HG03378 (cell line): ENCODE data around the gene RAB28.

ENCODE experiments used
- ATAC-seq: cut with Tn5 transposase; IDR thresholded peaks from one replicate; pipeline ENCODE4 v1.9.1; 2021; ENCODE audit warnings: mild to moderate bottlenecking, moderate library complexity; ENCODE audit not compliant: unreplicated experiment

Gene RAB28

GRCh38 chr4:13384055-13384454, 100.1 kb downstream of the RAB28 start:
- no peak for ATAC-seq

- peak; percentile 82 for ATAC-seq
Measured at GRCh38 chr4:13378973-13379759, 105.0 kb downstream of the RAB28 start.

GRCh38 chr4:13371048-13371447, 113.1 kb downstream of the RAB28 start:
- no peak for ATAC-seq

- ATAC-seq = no peak
Measured at GRCh38 chr4:13368217-13368616, 115.9 kb downstream of the RAB28 start.

GRCh38 chr4:13367691-13368090, 116.4 kb downstream of the RAB28 start:
- ATAC-seq = no peak

- ATAC-seq = no peak
Measured at GRCh38 chr4:13367244-13367643, 116.9 kb downstream of the RAB28 start.

- ATAC-seq = no peak
Measured at GRCh38 chr4:13365195-13365594, 118.9 kb downstream of the RAB28 start.

GRCh38 chr4:13364653-13365052, 119.5 kb downstream of the RAB28 start:
- ATAC-seq = no peak

- ATAC-seq = no peak
Measured at GRCh38 chr4:13364172-13364571, 120.0 kb downstream of the RAB28 start.

- ATAC-seq = no peak
Measured at GRCh38 chr4:13359809-13360208, 124.3 kb downstream of the RAB28 start.

GRCh38 chr4:13355111-13355880, 128.8 kb downstream of the RAB28 start:
- ATAC-seq = no peak

GRCh38 chr4:13349096-13349495, 135.0 kb downstream of the RAB28 start:
- no peak for ATAC-seq

- no peak for ATAC-seq
Measured at GRCh38 chr4:13348216-13348615, 135.9 kb downstream of the RAB28 start.

GRCh38 chr4:13347517-13348125, 136.5 kb downstream of the RAB28 start:
- ATAC-seq = no peak

GRCh38 chr4:13344216-13344615, 139.9 kb downstream of the RAB28 start:
- no peak for ATAC-seq

- ATAC-seq = no peak
Measured at GRCh38 chr4:13340672-13341071, 143.5 kb downstream of the RAB28 start.

GRCh38 chr4:13331827-13332226, 152.3 kb downstream of the RAB28 start:
- no peak for ATAC-seq

GRCh38 chr4:13329963-13330362, 154.2 kb downstream of the RAB28 start:
- ATAC-seq = peak; percentile 63

- no peak for ATAC-seq
Measured at GRCh38 chr4:13329340-13329850, 154.7 kb downstream of the RAB28 start.

GRCh38 chr4:13328591-13328990, 155.5 kb downstream of the RAB28 start:
- no peak for ATAC-seq

- ATAC-seq = no peak
Measured at GRCh38 chr4:13327991-13328390, 156.1 kb downstream of the RAB28 start.

GRCh38 chr4:13325744-13326143, 158.4 kb downstream of the RAB28 start:
- no peak for ATAC-seq
